ENCODE measurements around the gene TRAPPC2.

DNA sequence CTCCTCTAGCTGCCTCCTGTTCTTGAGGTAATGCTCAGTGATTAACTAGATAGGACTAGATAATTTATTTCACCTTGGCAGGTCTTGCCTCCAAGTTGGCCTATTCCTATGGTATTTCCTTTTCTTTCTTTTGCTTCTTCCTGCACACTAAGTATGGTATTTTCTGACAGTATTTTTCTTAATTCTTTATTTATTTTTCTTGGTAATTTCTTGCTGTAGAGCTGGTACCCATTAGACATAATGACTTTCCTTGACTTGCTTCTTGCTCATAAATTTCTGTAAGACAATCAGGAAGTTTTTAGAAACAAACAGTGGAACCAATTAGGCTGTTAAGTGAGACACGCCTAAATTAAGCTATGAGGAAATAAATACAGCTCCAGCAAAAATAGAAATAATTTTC is 36.0 kb downstream of the TRAPPC2 start:
- TF ChIP-seq POLR2A (IDR thresholded peaks at IDR 0.05) (no peak), CTCF (IDR thresholded peaks at IDR 0.05) (no peak)

Measured in uterus (tissue), 2 donors.